Spleen (tissue), 11 donors: Measurements from ENCODE around the gene KLF12. TPM values are rescaled to one million over a fixed set of nuclear protein-coding genes. Genes with fewer than 3 reads are reported as not detected.

ENCODE experiments used
- DNase-seq: peaks from one replicate; pipeline ENCODE4 v3.0.0-alpha.2; 2020
- H3K27ac ChIP-seq, 8 donors: fragments of 200-600 bp; sonication (generic) in 7 of 8; 1 replicate in 4 of 8; 2 replicates in 4 of 8; pipeline versions ENCODE4 v1.5.0 to v1.8.0; 2016 to 2021; ENCODE audit warnings: inconsistent platforms in 4 of 8, mild to moderate bottlenecking in 4 of 8, moderate library complexity in 1 of 8
- H3K27me3 ChIP-seq, 7 donors: fragments of 200-600 bp; sonication (generic) in 6 of 7; replicated peaks in 1 of 7; 1 replicate in 4 of 7; 2 replicates in 3 of 7; pipeline versions ENCODE4 v1.5.0 to v1.8.0; 2016 to 2021; ENCODE audit warnings: inconsistent platforms in 3 of 7, mild to moderate bottlenecking in 1 of 7
- H3K36me3 ChIP-seq, 6 donors: fragments of 200-600 bp; sonication (generic) in 5 of 6; 1 replicate in 4 of 6; 2 replicates in 2 of 6; pipeline versions ENCODE4 v1.5.0 to v1.8.0; 2016 to 2021; ENCODE audit warnings: inconsistent platforms in 2 of 6
- H3K4me1 ChIP-seq, 6 donors: fragments of 200-600 bp; sonication (generic) in 5 of 6; 1 replicate in 3 of 6; 2 replicates in 3 of 6; pipeline versions ENCODE4 v1.5.0 to v1.8.0; 2016 to 2021; ENCODE audit warnings: inconsistent platforms in 3 of 6
- H3K4me3 ChIP-seq, 8 donors: fragments of 200-600 bp; sonication (generic) in 7 of 8; 1 replicate in 4 of 8; 2 replicates in 4 of 8; pipeline versions ENCODE4 v1.5.0 to v1.8.0; 2016 to 2021; ENCODE audit warnings: inconsistent platforms in 4 of 8, mild to moderate bottlenecking in 4 of 8, moderate library complexity in 2 of 8
- H3K9me3 ChIP-seq, 8 donors: fragments of 200-600 bp; sonication (generic) in 7 of 8; 1 replicate in 4 of 8; 2 replicates in 4 of 8; pipeline versions ENCODE4 v1.5.0 to v1.8.0; 2016 to 2021; ENCODE audit warnings: inconsistent platforms in 4 of 8
- CTCF ChIP-seq, 11 experiments: fragments of 200-600 bp in 7 of 11; fragments of 450-650 bp in 4 of 11; sonication (generic) in 4 of 11; IDR thresholded peaks in 8 of 11; conservative IDR thresholded peaks in 3 of 11; 1 replicate in 7 of 11; 2 replicates in 4 of 11; pipeline versions ENCODE4 v1.4.0 to v1.8.0; 2016 to 2021; ENCODE audit warnings: antibody characterized with exemption in 11 of 11, inconsistent platforms in 4 of 11, mild to moderate bottlenecking in 1 of 11
- POLR2A ChIP-seq, 3 donors: fragments of 450-650 bp; IDR thresholded peaks; one replicate each; pipeline ENCODE4 v1.5.1; 2017; ENCODE audit warnings: antibody characterized with exemption in 3 of 3, mild to moderate bottlenecking in 1 of 3
- POLR2AphosphoS5 ChIP-seq, 3 donors: sonication (generic); formaldehyde crosslinking; IDR thresholded peaks; one replicate each; pipeline ENCODE4 v1.5.1; 2017; ENCODE audit warnings: antibody characterized with exemption in 3 of 3
- WGBS, 5 donors: extraction: QIAGEN DNeasy Blood & Tissue Kit in 3 of 5; methylation state at CpG; one replicate each; pipeline versions ENCODE4 v1.1.5 to v1.1.7; 2013 to 2018; 5-methylcytosine and 5-hydroxymethylcytosine counted together
- intact Hi-C: fragments of 100-400 bp; cut with DNase I; formaldehyde crosslinking; loops from one replicate; pipeline ENCODE4 v1.15.0; 2023; ENCODE audit warnings: low total_unique reads
- polyA plus RNA-seq, 3 donors: library from polyadenylated mRNA; stranded (reverse); fragments of 200-250 nt; gene quantifications; one replicate each; pipeline ENCODE4 v1.2.1, GENCODE V29; 2013
- total RNA-seq, 7 donors: library from RNA; depleted of rRNA in 3 of 7; stranded (reverse); fragments of >200 nt in 3 of 7; fragmentation: NEBNext Ultra II Directional in 4 of 7; extraction: Animal tissue kit (Norgen Biotek cat#: 25700) in 4 of 7; gene quantifications; one replicate each; pipeline versions ENCODE4 v1.1.0 to v1.2.1, GENCODE V29; 2016 to 2021
- donor health status: healthy with polysubstance abuse.
- donor health status: DM: no; HTN: no; CAD: no; lungs with moderate emphysema.
- donor health status: DM: no; HTN: no; CAD: no.
- donor health status: Bipolar disorder and iron deficiency.
- donor health status: healthy.
- donor health status: DM: no; HTN: no; CAD: no.
- donor health status: DM: yes; HTN: yes; CAD: no.

The KLF12 gene
- total and polyA plus RNA-seq, 10 donors = 3.8 to 46.0 (median 29.8) TPM

- no peak overlapping the region for H3K27ac ChIP-seq
- no peaks in the 10 kb centered on the region for H3K4me1 ChIP-seq
- H3K9me3 ChIP-seq = no peaks in the 10 kb centered on the region
- intact Hi-C loops = no loop called here
- H3K27me3 ChIP-seq = no peaks in the 10 kb centered on the region
- no peaks in the 10 kb centered on the region for H3K36me3 ChIP-seq
- no peak for TF ChIP-seq CTCF (IDR thresholded peaks at IDR 0.05 in 8 of 11, conservative IDR thresholded peaks at IDR 0.05 in 3 of 11)
- TF ChIP-seq POLR2AphosphoS5 (IDR thresholded peaks at IDR 0.05) = no peak
- no peak for TF ChIP-seq POLR2A (IDR thresholded peaks at IDR 0.05)
- WGBS, 5 donors = 82 to 99% (median 88%) methylated on average over 2 of the region's 2 CpGs
- no peak for DNase-seq
- H3K4me3 ChIP-seq = no peak overlapping the region
These were observed 28.6 kb upstream of the KLF12 start for GRCh38 chr13:74162782-74163181.

- Histone ChIP-seq H3K27me3 (no peaks in the 10 kb centered on the region), H3K9me3 (no peaks in the 10 kb centered on the region), H3K27ac (no peak overlapping the region), H3K36me3 (no peaks in the 10 kb centered on the region), H3K4me3 (no peak overlapping the region), H3K4me1 (no peaks in the 10 kb centered on the region)
- TF ChIP-seq CTCF (IDR thresholded peaks at IDR 0.05 in 8 of 11, conservative IDR thresholded peaks at IDR 0.05 in 3 of 11) (no peak), POLR2AphosphoS5 (IDR thresholded peaks at IDR 0.05) (no peak), POLR2A (IDR thresholded peaks at IDR 0.05) (no peak)
- intact Hi-C loops = no loop called here
- 90 to 98% (median 96%) methylated on average over 2 of the region's 2 CpGs for WGBS, 5 donors
- no peak for DNase-seq
These were observed 27.9 kb upstream of the KLF12 start for GRCh38 chr13:74162135-74162534.

- Histone ChIP-seq H3K27me3 (no peaks in the 10 kb centered on the region), H3K36me3 (no peaks in the 10 kb centered on the region), H3K4me1 (no peaks in the 10 kb centered on the region), H3K4me3 (no peak overlapping the region), H3K9me3 (no peaks in the 10 kb centered on the region), H3K27ac (no peak overlapping the region)
- intact Hi-C loops = no loop called here
- TF ChIP-seq POLR2AphosphoS5 (IDR thresholded peaks at IDR 0.05) = no peak
- TF ChIP-seq CTCF (IDR thresholded peaks at IDR 0.05 in 8 of 11, conservative IDR thresholded peaks at IDR 0.05 in 3 of 11) = no peak
- TF ChIP-seq POLR2A (IDR thresholded peaks at IDR 0.05) = no peak
- 64 to 82% (median 68%) methylated on average over 3 of the region's 3 CpGs for WGBS, 5 donors
- no peak for DNase-seq
These were observed 24.6 kb upstream of the KLF12 start for GRCh38 chr13:74158571-74159352.

DNA sequence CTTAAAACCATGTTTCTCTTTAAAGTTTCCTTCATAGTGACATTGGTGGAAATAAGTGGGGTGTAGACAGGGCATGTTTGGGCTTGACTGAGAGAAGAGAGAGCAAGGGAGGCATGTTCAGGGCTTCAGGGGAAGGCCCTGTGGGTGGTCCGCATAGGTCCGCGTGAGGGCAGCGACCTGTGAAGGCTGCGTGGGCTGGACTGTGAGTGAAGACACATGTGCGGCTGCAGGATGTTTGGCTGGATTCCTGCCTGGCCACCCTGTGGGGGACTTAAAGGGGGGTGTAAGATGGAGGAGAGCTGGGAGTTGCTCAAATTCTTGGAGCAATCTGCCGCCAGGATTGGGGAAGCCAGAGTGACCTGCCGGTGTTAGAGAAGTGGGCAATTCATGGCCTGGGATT, 23.8 kb upstream of the KLF12 start:
- Histone ChIP-seq H3K4me1 (no peaks in the 10 kb centered on the region), H3K36me3 (no peaks in the 10 kb centered on the region), H3K9me3 (no peaks in the 10 kb centered on the region), H3K27me3 (no peaks in the 10 kb centered on the region), H3K27ac (no peak overlapping the region), H3K4me3 (no peak overlapping the region)
- WGBS, 5 donors = 84 to 91% (median 88%) methylated on average over 8 of the region's 8 CpGs
- DNase-seq = no peak
- intact Hi-C loops = no loop called here
- TF ChIP-seq POLR2A (IDR thresholded peaks at IDR 0.05) = no peak
- no peak for TF ChIP-seq CTCF (IDR thresholded peaks at IDR 0.05 in 8 of 11, conservative IDR thresholded peaks at IDR 0.05 in 3 of 11)
- no peak for TF ChIP-seq POLR2AphosphoS5 (IDR thresholded peaks at IDR 0.05)
